HG03159 (cell line): ENCODE results near the gene GALNT18.

Experiments used
- ATAC-seq: cut with Tn5 transposase; IDR thresholded peaks from one replicate; pipeline ENCODE4 v1.9.1; 2021; ENCODE audit warnings: mild to moderate bottlenecking, moderate library complexity; ENCODE audit not compliant: unreplicated experiment

GALNT18 gene

GRCh38 chr11:11534981-11535380, 86.8 kb downstream of the GALNT18 start:
- ATAC-seq = no peak

- no peak for ATAC-seq
Observed at GRCh38 chr11:11533751-11534150, 88.1 kb downstream of the GALNT18 start.

DNA sequence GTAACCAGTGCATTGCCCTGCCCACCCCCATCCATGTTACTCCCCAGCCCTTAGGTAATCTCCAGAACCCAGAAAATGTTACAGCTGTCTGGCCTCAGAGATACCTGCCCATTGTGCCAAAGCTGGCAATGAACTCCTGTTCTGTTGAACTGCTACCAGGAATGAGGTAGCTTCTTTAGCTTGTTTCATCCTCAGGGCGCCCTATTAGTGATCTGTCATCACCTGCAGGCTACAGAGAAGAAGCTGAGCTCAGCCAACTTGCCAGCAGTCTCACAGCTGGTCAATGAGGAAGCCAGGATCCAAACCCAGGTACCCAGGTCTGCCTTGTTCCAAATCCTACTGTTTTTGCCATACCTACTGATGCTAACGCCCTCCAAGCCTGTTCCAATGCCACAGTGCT, 88.7 kb downstream of the GALNT18 start:
- no peak for ATAC-seq

DNA sequence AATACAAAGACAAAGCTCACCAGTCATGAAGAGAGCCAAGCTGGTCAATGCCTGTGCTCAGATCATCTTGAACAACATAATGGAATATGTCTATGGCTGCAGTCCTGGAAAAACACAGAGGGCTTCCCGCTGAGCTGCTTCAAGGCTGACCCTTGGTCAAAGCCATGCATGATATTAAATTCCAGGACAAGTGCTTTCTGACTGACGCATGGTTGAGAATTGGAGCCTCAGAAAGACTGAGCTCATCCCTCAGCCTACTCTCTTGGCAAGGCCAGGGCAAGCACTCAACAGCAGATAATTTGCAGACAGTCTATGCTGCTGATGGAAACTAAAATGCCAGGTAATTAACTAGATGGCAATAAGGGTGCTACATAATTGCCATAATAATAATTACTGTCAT, 89.2 kb downstream of the GALNT18 start:
- no peak for ATAC-seq

GRCh38 chr11:11531131-11531908, 90.5 kb downstream of the GALNT18 start:
- no peak for ATAC-seq

DNA sequence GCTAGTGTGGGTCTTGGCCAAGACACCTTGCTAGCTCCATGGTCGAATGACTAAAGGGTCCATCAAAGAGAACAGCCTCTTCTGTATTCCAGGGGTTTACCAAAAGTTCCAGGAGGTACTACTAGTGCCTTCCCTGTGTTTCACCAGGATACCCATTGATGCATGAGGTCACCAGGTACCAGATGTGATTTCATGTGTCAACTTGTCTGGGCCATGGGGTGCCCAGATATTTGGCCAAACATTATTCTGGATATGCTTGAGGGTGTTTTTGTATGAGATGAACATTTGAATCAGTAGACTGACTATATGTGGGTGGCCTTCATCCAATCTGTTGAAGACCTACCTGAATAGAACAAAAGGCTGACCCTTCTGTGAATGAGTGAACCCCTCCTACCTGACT, 92.8 kb downstream of the GALNT18 start:
- no peak for ATAC-seq

- ATAC-seq = no peak
Observed at GRCh38 chr11:11525283-11525682, 96.5 kb downstream of the GALNT18 start.

- no peak for ATAC-seq
Observed at GRCh38 chr11:11524436-11525061, 97.3 kb downstream of the GALNT18 start.

- no peak for ATAC-seq
Observed at GRCh38 chr11:11522591-11522990, 99.2 kb downstream of the GALNT18 start.

DNA sequence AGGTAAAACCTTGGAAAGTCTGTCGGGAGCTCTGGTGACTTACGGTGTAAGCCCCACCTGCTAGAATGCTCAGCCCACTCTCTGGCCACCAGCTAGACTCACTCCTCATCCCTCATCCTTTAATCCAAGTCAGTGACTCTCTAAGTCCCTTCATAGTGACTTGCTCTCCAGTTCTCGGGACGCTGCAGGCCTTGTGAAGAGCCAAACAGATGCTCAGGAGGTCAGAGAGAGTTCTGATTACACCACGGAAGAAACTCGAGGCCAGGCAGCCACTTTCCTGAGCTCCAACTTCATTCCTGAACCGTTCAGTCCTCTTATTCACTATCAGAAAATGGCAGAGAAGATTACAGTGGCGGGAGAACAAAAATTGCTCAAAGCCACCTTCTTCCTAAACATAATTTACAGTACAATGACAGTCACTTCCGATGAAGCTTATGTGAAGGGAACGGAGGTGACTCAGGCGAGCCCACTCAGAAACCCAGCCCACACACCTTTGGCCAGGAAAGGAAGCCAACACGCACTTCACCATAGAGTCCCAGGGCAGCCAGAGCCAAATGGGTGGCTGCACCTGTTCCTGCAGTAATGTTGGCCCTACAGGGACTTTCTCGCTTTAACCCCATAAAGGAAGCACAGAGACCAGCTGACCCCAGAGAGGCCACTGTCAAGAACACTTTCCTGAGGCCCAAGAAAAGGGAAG, 100.4 kb downstream of the GALNT18 start:
- ATAC-seq = no peak

GRCh38 chr11:11520231-11521015, 101.4 kb downstream of the GALNT18 start:
- no peak for ATAC-seq

DNA sequence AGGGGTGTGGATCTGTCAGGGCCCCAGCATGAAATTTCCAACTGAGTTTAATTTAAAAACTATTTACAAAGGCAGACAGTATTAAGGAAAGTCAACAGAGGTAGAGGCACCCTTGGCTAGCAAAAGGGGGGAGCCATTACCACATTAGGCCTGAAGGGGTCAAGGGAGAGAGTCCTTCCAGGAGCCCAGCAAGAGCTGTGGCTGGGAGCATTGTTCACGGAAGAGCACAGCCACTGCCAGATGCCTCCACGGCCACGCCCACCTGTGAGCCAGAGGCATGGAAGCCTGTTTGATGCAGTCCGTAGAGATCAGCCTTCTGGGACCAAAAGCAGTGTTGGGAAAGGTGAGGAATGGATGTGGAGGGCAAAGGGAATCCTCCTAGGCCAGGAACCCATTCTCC, 102.6 kb downstream of the GALNT18 start:
- no peak for ATAC-seq

- ATAC-seq = no peak
Observed at GRCh38 chr11:11514246-11514645, 107.6 kb downstream of the GALNT18 start.

GRCh38 chr11:11513422-11513821, 108.4 kb downstream of the GALNT18 start:
- ATAC-seq = no peak

- ATAC-seq = no peak
Observed at GRCh38 chr11:11512929-11513328, 108.9 kb downstream of the GALNT18 start.

GRCh38 chr11:11512502-11512901, 109.3 kb downstream of the GALNT18 start:
- no peak for ATAC-seq

- ATAC-seq = no peak
Observed at GRCh38 chr11:11512090-11512489, 109.7 kb downstream of the GALNT18 start.

DNA sequence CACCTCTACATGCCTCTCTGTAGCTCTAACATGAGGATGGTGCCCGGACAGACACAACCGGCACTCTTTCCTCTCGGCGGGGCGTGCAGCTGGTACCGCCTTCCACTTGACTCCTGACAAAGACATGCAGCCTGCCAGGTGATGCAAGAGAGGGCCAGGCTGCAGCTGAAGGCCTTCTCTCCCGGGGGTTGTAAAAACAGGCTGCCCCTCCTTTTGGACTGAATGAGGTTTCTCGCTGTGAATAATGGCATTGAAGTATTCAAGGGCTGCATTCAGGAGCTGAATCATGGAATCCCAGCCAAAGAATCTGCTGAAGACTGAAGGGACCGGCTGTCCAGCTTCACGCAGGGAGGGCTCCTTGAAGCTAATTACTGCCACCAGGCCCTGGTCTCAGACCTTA, 110.9 kb downstream of the GALNT18 start:
- no peak for ATAC-seq

DNA sequence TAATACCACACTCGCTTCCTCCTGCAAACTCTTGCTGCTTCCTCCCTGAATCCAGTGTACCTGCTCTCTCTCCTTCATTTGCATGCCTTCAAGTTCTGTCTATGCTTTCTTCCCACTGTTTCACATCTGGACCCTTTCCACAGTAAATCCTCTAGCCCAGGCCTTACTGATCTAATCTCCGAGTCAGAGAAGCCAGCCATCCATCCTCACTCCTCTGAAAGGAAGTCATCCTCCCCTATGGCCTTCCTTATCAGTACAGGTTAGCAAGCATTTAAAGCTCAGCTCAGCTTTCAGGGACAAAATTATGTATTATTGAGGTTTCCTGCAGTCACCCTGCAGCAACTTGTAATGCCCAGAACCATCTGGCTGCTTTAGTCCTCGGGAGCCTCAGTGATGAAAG, 116.1 kb downstream of the GALNT18 start:
- ATAC-seq = no peak

- no peak for ATAC-seq
Observed at GRCh38 chr11:11505190-11505589, 116.6 kb downstream of the GALNT18 start.

GRCh38 chr11:11504071-11504470, 117.7 kb downstream of the GALNT18 start:
- ATAC-seq = no peak
